Hepatocyte (in vitro differentiated cells): ENCODE measurements around the gene LURAP1L.

ENCODE experiments used
- EZH2phosphoT487 ChIP-seq: fragments of 200-600 bp; sonication (generic); IDR thresholded peaks from one replicate; pipeline ENCODE4 v1.6.1; 2018; ENCODE audit warnings: antibody characterized with exemption, mild to moderate bottlenecking, low read depth, moderate library complexity; ENCODE audit not compliant: unreplicated experiment, severe bottlenecking
- TF ChIP-seq, protein P1 (sequence below): fragments of 200-600 bp; sonication (generic); IDR thresholded peaks from 2 replicates; pipeline ENCODE4 v1.5.1; 2016; ENCODE audit warnings: antibody characterized with exemption, mild to moderate bottlenecking; ENCODE audit not compliant: poor library complexity

GRCh38 chr9:12862611-12863410 lies 88.0 kb downstream of the LURAP1L start:
- TF ChIP-seq, protein P1, sequence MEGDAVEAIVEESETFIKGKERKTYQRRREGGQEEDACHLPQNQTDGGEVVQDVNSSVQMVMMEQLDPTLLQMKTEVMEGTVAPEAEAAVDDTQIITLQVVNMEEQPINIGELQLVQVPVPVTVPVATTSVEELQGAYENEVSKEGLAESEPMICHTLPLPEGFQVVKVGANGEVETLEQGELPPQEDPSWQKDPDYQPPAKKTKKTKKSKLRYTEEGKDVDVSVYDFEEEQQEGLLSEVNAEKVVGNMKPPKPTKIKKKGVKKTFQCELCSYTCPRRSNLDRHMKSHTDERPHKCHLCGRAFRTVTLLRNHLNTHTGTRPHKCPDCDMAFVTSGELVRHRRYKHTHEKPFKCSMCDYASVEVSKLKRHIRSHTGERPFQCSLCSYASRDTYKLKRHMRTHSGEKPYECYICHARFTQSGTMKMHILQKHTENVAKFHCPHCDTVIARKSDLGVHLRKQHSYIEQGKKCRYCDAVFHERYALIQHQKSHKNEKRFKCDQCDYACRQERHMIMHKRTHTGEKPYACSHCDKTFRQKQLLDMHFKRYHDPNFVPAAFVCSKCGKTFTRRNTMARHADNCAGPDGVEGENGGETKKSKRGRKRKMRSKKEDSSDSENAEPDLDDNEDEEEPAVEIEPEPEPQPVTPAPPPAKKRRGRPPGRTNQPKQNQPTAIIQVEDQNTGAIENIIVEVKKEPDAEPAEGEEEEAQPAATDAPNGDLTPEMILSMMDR: no peak
- TF ChIP-seq EZH2phosphoT487: no peak
